ENCODE measurements around the gene NAV1.
A peak's percentile ranks its signal among the peaks of the same experiment; 100 is the strongest.

NAV1 gene

DNA sequence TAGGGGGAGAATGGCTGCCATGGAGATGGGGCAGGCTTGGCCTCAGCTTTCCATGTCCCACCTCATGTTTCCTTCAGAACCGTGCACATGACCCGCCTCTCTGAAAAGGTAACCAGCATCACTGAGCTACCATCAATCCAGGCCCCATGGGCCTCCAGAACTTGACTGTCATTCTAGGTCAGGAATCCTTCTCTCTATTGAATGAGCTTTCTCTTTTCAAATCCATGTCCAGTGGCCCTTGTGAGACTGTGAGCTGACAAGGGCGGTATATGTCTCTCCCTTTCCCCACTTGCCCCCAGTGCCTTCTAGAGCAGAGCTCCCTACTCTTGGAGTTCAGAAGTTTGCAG lies 36.4 kb upstream of the NAV1 start:
- Histone ChIP-seq H3K4ac (ENCODE audit: low read depth, low read length) (peak overlapping the region; percentile 99), H2BK120ac (ENCODE audit: insufficient read depth, low read length, poor library complexity) (peak overlapping the region; percentile 92), H3K79me2 (ENCODE audit: control insufficient read depth, insufficient read depth, low read length, poor library complexity) (peaks cover 58% of the 10 kb centered on the region), H3K4me1 (ENCODE audit: control insufficient read depth in 1 of 2, insufficient read depth in 2 of 2, low read length in 2 of 2) (peaks cover 57 to 58% of the 10 kb centered on the region in 2 experiments), H3K79me1 (ENCODE audit: low read length) (peaks cover 72% of the 10 kb centered on the region), H3K27ac (ENCODE audit: low read depth, low read length) (peak overlapping the region; percentile 95), H3K23ac (ENCODE audit: low read length) (no peak overlapping the region), H2BK12ac (ENCODE audit: low read length) (peak overlapping the region; percentile 98), H3K36me3 (ENCODE audit: control insufficient read depth in 1 of 2, insufficient read depth in 2 of 2, low read length in 2 of 2) (peaks cover 16 to 28% of the 10 kb centered on the region in 2 experiments), H3K9ac (ENCODE audit: low read length) (no peak overlapping the region), H2BK5ac (ENCODE audit: low read depth, low read length, poor library complexity) (peak overlapping the region; percentile 90), H4K91ac (ENCODE audit: low read depth, low read length) (peak overlapping the region; percentile 95), H2AK5ac (ENCODE audit: low read length) (peak overlapping the region; percentile 98), H4K8ac (ENCODE audit: low read depth, low read length) (peak overlapping the region; percentile 86), H3K4me3 (ENCODE audit: low read depth, low read length) (no peak overlapping the region), H2AFZ (ENCODE audit: insufficient read depth, low read length, poor library complexity) (peak overlapping the region; percentile 77), H3K4me2 (ENCODE audit: low read length) (peak overlapping the region; percentile 7), H3K18ac (ENCODE audit: low read length) (peak overlapping the region; percentile 97), H3K27me3 (ENCODE audit: insufficient read depth, low read length) (no peaks in the 10 kb centered on the region), H4K12ac (ENCODE audit: low read depth, low read length) (no peak overlapping the region), H3K9me3 (ENCODE audit: insufficient read depth, low read depth, low read length) (peaks cover 2% of the 10 kb centered on the region), H3K14ac (ENCODE audit: low read length) (peak overlapping the region; percentile 85)
- WGBS (ENCODE audit: extremely low coverage, insufficient coverage, insufficient read length), result no CpG with 5 or more reads among the region's 3 CpGs
- DNase-seq, result no peak

DNA sequence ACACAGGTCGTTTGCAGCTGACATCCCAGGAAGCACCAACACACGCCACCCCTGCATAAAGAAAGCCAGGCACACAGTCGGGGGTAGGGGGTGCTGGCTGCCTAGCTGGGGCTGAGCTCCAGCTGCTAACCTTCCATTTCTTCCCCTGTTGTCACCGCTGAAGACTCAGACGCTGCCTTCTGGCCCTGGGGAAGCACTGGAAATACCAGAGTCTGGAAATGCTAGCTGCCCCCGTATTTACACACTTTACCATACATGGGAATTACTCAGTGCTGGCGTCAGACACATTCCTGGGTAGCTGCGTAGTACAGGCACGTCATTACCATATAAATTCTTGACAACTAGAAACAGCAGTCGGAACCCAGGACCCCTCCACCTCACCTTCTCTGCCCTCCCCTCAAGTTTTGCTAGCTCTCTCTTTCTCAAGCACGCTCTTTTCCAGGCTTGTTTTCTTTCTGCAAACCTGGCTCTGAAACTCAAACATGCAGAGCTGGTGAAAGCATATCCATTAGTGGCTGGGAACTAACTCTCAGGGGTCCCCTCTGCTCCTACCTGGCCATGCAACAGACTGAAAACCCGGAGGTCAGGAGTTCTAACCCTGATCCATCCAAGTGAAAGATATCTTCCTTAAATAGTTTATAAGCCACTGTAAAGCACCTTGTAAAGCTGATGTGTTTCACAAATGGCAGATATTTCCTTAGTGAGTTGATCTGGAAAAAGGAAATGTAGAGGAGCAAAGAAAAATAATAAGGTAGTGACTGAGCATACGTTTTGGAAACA lies 35.3 kb upstream of the NAV1 start:
- Histone ChIP-seq H3K4me1 (ENCODE audit: control insufficient read depth in 1 of 2, insufficient read depth in 2 of 2, low read length in 2 of 2) (peaks cover 62 to 63% of the 10 kb centered on the region in 2 experiments), H4K91ac (ENCODE audit: low read depth, low read length) (peak overlapping the region; percentile 90), H3K23ac (ENCODE audit: low read length) (no peak overlapping the region), H4K12ac (ENCODE audit: low read depth, low read length) (no peak overlapping the region), H3K79me2 (ENCODE audit: control insufficient read depth, insufficient read depth, low read length, poor library complexity) (peaks cover 53% of the 10 kb centered on the region), H2BK12ac (ENCODE audit: low read length) (no peak overlapping the region), H2BK5ac (ENCODE audit: low read depth, low read length, poor library complexity) (peak overlapping the region; percentile 91), H3K4me2 (ENCODE audit: low read length) (peak overlapping the region; percentile 85), H3K79me1 (ENCODE audit: low read length) (peaks cover 74% of the 10 kb centered on the region), H3K27ac (ENCODE audit: low read depth, low read length) (peak overlapping the region; percentile 97), H3K9ac (ENCODE audit: low read length) (peak overlapping the region; percentile 18), H2BK120ac (ENCODE audit: insufficient read depth, low read length, poor library complexity) (peak overlapping the region; percentile 88), H3K27me3 (ENCODE audit: insufficient read depth, low read length) (no peaks in the 10 kb centered on the region), H3K4me3 (ENCODE audit: low read depth, low read length) (no peak overlapping the region), H2AK5ac (ENCODE audit: low read length) (no peak overlapping the region), H3K36me3 (ENCODE audit: control insufficient read depth in 1 of 2, insufficient read depth in 2 of 2, low read length in 2 of 2) (peaks cover 10 to 21% of the 10 kb centered on the region in 2 experiments), H3K4ac (ENCODE audit: low read depth, low read length) (peak overlapping the region; percentile 56), H2AFZ (ENCODE audit: insufficient read depth, low read length, poor library complexity) (peak overlapping the region; percentile 27), H3K18ac (ENCODE audit: low read length) (peak overlapping the region; percentile 12), H4K8ac (ENCODE audit: low read depth, low read length) (peak overlapping the region; percentile 77), H3K9me3 (ENCODE audit: insufficient read depth, low read depth, low read length) (peaks cover under 1% of the 10 kb centered on the region), H3K14ac (ENCODE audit: low read length) (peak overlapping the region; percentile 71)
- WGBS (ENCODE audit: extremely low coverage, insufficient coverage, insufficient read length), result no CpG with 5 or more reads among the region's 13 CpGs
- DNase-seq, result peak; percentile 95

DNA sequence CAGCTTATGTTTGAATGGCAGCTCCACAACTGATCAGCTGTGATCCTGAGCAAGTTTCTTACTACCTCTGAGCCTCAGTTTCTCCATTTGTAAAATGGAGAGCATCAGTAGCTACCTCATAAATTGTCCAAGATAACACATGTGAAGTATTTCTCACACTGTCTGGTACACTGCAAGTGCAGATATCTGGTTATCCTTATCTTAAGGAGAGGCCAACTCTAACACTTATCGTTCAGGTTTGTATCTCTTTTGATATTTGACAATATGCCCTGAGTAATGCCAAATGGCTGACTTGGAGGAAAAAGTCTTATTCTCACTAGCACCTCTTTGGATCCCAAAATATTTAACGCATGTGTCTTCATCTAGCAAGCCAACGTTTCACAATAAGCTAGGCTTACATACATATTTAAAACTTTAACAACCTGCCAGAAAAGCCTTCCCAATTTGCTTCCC lies 34.7 kb upstream of the NAV1 start:
- Histone ChIP-seq H4K8ac (ENCODE audit: low read depth, low read length) (peak overlapping the region; percentile 60), H4K91ac (ENCODE audit: low read depth, low read length) (peak overlapping the region; percentile 71), H3K4me3 (ENCODE audit: low read depth, low read length) (no peak overlapping the region), H3K4me2 (ENCODE audit: low read length) (peak overlapping the region; percentile 85), H3K79me2 (ENCODE audit: control insufficient read depth, insufficient read depth, low read length, poor library complexity) (peaks cover 49% of the 10 kb centered on the region), H3K14ac (ENCODE audit: low read length) (peak overlapping the region; percentile 18), H4K12ac (ENCODE audit: low read depth, low read length) (no peak overlapping the region), H3K27ac (ENCODE audit: low read depth, low read length) (peak overlapping the region; percentile 97), H2BK5ac (ENCODE audit: low read depth, low read length, poor library complexity) (peak overlapping the region; percentile 74), H2BK120ac (ENCODE audit: insufficient read depth, low read length, poor library complexity) (no peak overlapping the region), H3K9ac (ENCODE audit: low read length) (peak overlapping the region; percentile 24), H3K27me3 (ENCODE audit: insufficient read depth, low read length) (no peaks in the 10 kb centered on the region), H3K36me3 (ENCODE audit: control insufficient read depth in 1 of 2, insufficient read depth in 2 of 2, low read length in 2 of 2) (peaks cover 7 to 15% of the 10 kb centered on the region in 2 experiments), H3K4me1 (ENCODE audit: control insufficient read depth in 1 of 2, insufficient read depth in 2 of 2, low read length in 2 of 2) (peaks cover 62 to 64% of the 10 kb centered on the region in 2 experiments), H3K23ac (ENCODE audit: low read length) (no peak overlapping the region), H3K9me3 (ENCODE audit: insufficient read depth, low read depth, low read length) (no peaks in the 10 kb centered on the region), H3K79me1 (ENCODE audit: low read length) (peaks cover 73% of the 10 kb centered on the region), H2AFZ (ENCODE audit: insufficient read depth, low read length, poor library complexity) (no peak overlapping the region), H3K18ac (ENCODE audit: low read length) (peak overlapping the region; percentile 84), H3K4ac (ENCODE audit: low read depth, low read length) (peak overlapping the region; percentile 37), H2AK5ac (ENCODE audit: low read length) (no peak overlapping the region), H2BK12ac (ENCODE audit: low read length) (peak overlapping the region; percentile 44)
- no CpG with 5 or more reads among the region's 3 CpGs for WGBS (ENCODE audit: extremely low coverage, insufficient coverage, insufficient read length)
- peak in 1 of 2 donors; percentile 62 for DNase-seq

GRCh38 chr1:201504799-201505502 lies 34.0 kb upstream of the NAV1 start:
- Histone ChIP-seq H2BK12ac (ENCODE audit: low read length) (peak overlapping the region; percentile 44), H3K9me3 (ENCODE audit: insufficient read depth, low read depth, low read length) (no peaks in the 10 kb centered on the region), H3K36me3 (ENCODE audit: control insufficient read depth in 1 of 2, insufficient read depth in 2 of 2, low read length in 2 of 2) (peaks cover 4 to 10% of the 10 kb centered on the region in 2 experiments), H3K4me3 (ENCODE audit: low read depth, low read length) (peak overlapping the region; percentile 58), H3K9ac (ENCODE audit: low read length) (peak overlapping the region; percentile 95), H3K4me1 (ENCODE audit: control insufficient read depth in 1 of 2, insufficient read depth in 2 of 2, low read length in 2 of 2) (peaks cover 59 to 66% of the 10 kb centered on the region in 2 experiments), H3K27me3 (ENCODE audit: insufficient read depth, low read length) (no peaks in the 10 kb centered on the region), H2AK5ac (ENCODE audit: low read length) (no peak overlapping the region), H4K8ac (ENCODE audit: low read depth, low read length) (peak overlapping the region; percentile 60), H3K27ac (ENCODE audit: low read depth, low read length) (peak overlapping the region; percentile 97), H3K4me2 (ENCODE audit: low read length) (peak overlapping the region; percentile 85), H2BK120ac (ENCODE audit: insufficient read depth, low read length, poor library complexity) (no peak overlapping the region), H4K12ac (ENCODE audit: low read depth, low read length) (no peak overlapping the region), H2BK5ac (ENCODE audit: low read depth, low read length, poor library complexity) (peak overlapping the region; percentile 60), H3K79me2 (ENCODE audit: control insufficient read depth, insufficient read depth, low read length, poor library complexity) (peaks cover 44% of the 10 kb centered on the region), H3K18ac (ENCODE audit: low read length) (peak overlapping the region; percentile 84), H3K14ac (ENCODE audit: low read length) (peak overlapping the region; percentile 98), H3K23ac (ENCODE audit: low read length) (no peak overlapping the region), H2AFZ (ENCODE audit: insufficient read depth, low read length, poor library complexity) (no peak overlapping the region), H3K4ac (ENCODE audit: low read depth, low read length) (peak overlapping the region; percentile 93), H3K79me1 (ENCODE audit: low read length) (peaks cover 68% of the 10 kb centered on the region), H4K91ac (ENCODE audit: low read depth, low read length) (peak overlapping the region; percentile 94)
- DNase-seq, result no peak
- no CpG with 5 or more reads among the region's 9 CpGs for WGBS (ENCODE audit: extremely low coverage, insufficient coverage, insufficient read length)
